ENCODE measurements around the gene NOXRED1.

NOXRED1 gene

DNA sequence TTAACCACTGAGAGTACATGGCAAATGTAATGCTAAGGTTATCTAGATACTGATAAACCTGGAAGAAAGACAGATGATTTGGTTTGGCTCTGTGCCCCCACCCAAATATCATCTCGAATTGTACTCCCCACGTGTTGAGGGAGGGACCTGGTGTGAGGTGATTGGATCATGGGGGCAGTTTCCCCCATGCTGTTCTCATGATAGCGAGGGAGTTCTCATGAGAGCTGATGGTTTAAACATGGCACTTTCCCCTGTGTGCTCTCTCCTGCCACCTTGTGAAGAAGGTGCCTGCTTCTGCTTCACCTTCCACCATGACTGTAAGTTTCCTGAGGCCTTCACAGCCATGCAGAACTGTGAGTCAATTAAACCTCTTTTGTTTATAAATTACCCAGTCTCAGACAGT, 14.2 kb downstream of the NOXRED1 start:
- DNase-seq (ENCODE audit: low read depth, low spot score), result peak; percentile 49

DNA sequence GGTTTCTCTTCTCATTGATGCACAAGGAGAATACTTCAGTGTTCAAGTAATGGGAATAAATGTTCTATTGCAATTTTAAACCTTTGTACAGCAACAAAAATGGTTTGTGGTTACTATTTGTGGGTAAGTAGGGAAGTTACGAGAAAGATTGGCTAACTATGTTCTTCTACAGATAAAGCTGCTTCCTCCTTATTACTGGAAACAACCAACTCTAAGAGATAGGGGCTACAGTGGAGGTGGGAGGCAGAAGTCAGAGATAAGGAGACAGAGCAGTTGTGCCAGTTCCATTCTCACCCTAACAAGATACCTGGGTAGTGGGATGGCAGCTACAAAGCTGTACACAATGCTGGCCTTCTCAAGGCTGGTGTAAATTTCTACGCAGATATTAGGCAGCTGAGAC, 16.2 kb downstream of the NOXRED1 start:
- no peak for DNase-seq (ENCODE audit: low read depth, low spot score)

- no peak for DNase-seq (ENCODE audit: low read depth, low spot score)
Observed at GRCh38 chr14:77406718-77407117, 16.6 kb downstream of the NOXRED1 start.

GRCh38 chr14:77406086-77406485, 17.2 kb downstream of the NOXRED1 start:
- DNase-seq (ENCODE audit: low read depth, low spot score), result no peak

GRCh38 chr14:77403768-77404167, 19.6 kb downstream of the NOXRED1 start:
- no peak for DNase-seq (ENCODE audit: low read depth, low spot score)

- DNase-seq (ENCODE audit: low read depth, low spot score), result no peak
Observed at GRCh38 chr14:77400216-77400615, 23.1 kb downstream of the NOXRED1 start.

DNA sequence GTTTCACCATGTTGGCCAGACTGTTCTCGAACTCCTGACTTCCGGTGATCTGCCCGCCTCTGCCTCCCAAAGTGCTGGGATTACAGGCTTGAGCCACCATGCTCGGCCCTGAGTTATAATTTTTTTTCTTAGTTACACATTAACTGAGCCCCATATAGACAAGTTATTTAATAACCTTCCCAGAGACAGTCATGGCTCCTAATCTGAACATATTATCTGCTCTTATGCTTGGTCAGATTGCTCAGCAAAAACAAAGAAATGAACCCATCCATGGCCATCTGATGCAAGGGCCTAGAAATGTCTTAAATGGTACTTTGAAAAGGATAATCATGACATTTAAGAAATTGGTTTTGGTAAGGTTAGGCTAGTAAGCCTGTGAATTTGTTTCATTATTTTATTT, 33.1 kb downstream of the NOXRED1 start:
- no peak for DNase-seq (ENCODE audit: low read depth, low spot score)

DNA sequence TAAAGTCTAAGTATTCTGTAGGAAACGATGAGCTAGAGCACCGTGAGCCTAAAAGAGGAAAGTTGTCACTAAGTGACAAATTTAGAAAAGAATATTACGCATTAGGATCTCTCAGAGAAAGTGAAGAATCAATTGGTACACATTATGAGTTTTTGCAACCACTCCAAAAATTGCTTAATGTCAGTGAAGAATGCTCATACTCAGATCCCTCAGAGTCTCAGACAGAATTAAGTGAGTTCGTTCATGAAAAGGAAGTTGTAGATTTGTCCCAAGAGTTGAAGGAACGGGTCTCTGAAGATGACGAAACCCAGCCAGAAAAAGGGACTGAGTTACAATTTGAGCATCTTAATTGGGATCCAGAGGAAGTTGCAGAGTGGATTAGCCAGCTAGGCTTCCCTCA, 44.6 kb downstream of the NOXRED1 start:
- no peak for DNase-seq (ENCODE audit: low read depth, low spot score)

- DNase-seq (ENCODE audit: low read depth, low spot score), result no peak
Observed at GRCh38 chr14:77377502-77377844, 45.9 kb downstream of the NOXRED1 start.

DNA sequence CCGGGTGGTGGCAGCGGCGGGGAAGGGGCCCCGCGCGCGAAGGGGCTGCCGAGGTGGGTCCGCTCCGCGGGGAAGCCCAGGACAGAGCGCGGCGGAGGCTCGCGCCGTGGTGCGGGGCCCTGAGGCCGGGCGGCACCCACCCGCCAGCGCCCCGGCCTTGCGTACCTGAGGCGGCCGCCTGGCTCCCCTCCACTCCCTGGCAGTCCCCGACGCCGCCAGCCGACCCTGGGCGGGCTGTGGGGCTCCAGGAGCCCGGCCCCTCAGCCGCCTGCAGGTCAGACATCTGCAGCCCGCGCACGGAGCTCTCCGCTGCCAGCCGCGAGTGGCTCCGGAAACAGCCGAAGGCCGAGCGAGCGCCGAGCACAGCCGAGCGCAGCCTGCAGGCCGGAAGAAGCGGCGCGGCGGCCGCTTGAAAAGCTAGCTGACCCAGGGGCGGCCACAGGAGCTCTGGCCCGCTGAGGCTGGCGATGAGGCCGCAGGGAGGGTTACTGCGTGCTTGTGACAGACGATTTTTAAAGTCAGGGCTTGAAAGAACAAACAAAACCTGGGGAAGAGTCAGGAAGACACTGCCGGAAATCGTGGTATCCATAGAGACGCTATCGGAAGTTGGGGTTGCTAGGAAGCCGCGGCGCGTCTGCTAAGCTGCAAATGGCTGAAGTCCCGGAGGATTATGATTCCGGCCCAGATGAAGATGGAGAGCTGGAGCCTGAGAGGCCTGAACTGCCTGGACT, 46.4 kb downstream of the NOXRED1 start, which contains the start of the genes SAMD15 and TMED8:
Gene SAMD15, plus strand, starts transcription at position 609 of the 731 bp plus-strand sequence. Its CDS starts 40 bp downstream, at position 649.
Gene TMED8, minus strand, starts transcription at position 324 of the 731 bp plus-strand sequence. Its CDS starts 41 bp downstream, at position 283.
- DNase-seq (ENCODE audit: low read depth, low spot score), result peak; percentile 90

DNA sequence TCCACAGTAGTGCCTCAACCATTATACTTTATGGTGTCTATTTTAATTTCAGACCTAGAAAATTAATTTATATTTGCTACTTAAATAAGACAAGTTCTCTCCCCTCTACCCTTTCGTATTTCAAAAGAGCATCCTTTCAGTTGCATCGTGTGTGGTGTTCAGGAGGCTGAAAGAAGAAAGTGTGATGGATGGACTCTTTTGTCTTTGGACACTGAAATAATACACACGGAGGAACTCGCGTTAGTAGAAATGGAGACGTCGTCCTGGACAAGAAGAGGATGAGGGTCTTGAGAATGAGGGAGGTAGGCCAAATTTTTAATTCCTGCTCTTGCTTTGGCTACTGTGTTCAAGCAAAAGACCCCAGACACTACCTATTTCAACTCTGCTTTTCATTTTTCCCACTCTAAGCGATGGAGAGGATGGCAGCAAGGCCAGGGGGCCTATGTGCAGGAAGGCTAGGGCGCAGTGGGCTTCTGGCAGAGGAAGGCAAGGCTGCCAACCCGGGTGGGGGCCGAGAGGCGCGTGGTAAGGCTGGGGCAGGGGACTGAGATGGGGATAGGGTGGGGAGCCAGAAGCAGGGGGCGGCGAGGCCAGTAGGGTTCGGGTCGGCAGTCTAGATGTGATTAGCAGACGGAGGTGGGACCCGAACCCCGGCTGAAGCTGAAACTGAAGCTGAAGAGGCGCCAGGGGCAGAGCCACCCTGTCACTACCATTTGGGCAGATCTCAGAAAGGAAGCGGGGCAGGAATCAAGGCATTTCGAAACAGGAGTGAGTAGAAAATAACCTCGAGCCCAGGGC, 47.2 kb downstream of the NOXRED1 start:
- peak; percentile 7 for DNase-seq (ENCODE audit: low read depth, low spot score)

GRCh38 chr14:77375164-77375950, 48.0 kb downstream of the NOXRED1 start:
- no peak for DNase-seq (ENCODE audit: low read depth, low spot score)

DNA sequence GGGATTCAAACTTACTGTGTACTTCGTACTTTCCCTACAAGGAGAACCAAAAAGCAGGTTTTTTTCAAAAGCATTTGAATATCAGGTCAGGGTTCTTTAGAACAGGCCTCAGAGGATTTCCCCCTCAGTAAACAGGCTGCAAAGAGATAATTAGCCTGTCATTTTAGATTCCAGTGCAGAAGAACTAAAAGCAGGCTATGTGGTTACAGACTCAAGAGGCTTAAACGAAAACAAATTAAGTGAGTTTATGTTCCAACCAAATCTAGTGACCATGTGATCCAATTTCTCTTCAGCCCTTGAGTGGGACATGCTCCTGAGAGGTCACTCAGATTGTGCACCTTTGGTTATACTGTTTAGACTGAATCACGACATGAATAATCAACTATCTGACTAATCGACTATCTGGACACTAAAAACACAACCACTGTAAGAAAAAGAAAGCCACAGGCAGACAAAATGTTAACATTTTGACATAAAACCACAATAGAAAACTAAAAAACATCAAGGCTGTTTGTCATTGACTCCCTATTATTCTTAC, 51.0 kb downstream of the NOXRED1 start:
- peak; percentile 21 for DNase-seq (ENCODE audit: low read depth, low spot score)

DNA sequence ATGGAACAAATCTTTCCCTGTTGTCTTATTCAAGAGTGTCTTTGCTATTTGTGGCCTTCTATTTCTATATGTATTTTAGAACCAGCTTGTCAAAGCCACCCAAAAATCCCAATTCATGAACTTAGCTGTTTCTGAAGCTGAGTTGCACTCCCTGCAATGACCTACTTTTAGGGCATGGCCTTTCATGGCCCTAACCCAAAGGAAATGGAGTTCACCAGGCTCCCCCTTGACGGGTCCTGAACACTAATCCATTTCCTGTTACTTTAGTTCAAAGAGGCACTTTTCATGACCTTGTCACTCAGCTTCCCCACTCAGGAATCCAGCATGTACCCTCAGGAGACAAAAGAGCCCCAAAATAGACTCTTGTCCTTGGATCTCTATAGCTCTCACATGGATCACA, 54.0 kb downstream of the NOXRED1 start:
- DNase-seq (ENCODE audit: low read depth, low spot score), result no peak

DNA sequence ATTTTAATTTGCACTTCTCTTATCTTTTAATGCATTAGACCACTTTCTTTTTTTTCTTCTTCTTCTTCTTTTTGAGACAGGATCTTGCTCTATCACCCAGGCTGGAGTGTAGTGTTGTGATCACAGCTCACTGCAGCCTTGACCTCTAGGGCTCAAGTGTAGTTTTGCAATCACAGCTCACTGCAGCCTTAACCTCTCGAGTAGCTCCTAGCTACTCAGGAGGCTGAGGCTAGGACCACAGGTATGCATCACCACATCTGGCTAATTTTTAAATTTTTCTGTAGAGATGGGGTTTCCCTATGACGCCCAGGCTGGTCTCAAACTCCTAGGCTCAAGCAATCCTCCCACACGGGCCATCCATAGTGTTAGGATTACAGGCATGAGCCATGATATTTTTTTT, 59.2 kb downstream of the NOXRED1 start:
- DNase-seq (ENCODE audit: low read depth, low spot score), result no peak

DNA sequence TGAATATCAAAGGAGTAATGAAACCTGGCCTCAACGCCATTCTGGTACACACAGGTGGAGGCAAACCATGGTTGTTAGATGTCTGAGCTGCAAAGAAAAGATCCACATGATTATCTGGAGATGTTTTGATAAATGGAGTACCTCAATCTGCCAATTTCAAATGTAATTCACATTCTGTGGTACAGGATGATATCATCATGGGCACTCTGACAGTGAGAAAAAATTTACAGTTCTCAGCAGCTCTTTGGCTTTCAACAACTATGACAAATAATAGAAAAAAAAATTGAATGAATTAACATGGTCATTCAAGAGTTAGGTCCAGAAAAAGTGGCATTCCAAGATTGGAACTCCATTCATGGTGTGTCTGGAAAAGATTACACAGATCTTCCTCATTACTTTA, 63.7 kb downstream of the NOXRED1 start:
- DNase-seq (ENCODE audit: low read depth, low spot score), result no peak

DNA sequence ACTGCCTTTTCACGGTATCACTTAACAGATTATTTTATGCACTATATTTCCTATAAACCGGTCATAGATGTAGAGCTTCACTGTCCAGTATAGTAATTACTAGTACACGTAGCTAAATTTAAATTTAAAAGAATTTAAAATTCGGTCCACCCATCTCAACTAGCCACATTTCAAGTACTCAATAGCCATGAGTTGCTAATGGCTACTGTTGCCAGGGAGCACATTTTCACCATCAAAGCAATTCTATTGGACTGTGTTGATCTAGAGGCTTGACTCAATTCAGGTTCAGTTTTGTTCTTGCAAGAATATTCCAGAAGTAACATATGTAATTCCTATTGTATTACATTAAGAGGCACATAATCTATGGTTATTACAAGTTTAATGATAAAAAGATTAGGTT, 66.4 kb downstream of the NOXRED1 start:
- no peak for DNase-seq (ENCODE audit: low read depth, low spot score)

DNA sequence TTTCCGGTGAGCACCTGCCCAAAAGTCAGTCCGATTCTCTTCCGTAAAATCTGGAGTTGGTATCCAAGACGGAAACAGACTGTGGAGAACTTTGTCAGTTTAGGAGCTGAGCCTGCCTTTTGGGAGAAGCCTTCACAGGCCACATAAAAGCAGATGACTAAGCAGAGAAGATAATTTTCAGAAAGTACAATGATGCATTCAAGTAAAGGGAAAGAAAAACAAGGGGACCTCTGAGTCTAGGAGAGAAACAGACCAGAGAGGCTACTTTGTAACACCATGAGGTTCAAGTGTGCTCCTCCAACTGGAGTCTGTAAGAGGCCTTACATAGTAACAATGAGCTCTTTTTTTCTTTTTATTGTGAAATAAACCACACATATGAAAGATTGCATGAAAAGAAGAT, 67.5 kb downstream of the NOXRED1 start:
- no peak for DNase-seq (ENCODE audit: low read depth, low spot score)

DNA sequence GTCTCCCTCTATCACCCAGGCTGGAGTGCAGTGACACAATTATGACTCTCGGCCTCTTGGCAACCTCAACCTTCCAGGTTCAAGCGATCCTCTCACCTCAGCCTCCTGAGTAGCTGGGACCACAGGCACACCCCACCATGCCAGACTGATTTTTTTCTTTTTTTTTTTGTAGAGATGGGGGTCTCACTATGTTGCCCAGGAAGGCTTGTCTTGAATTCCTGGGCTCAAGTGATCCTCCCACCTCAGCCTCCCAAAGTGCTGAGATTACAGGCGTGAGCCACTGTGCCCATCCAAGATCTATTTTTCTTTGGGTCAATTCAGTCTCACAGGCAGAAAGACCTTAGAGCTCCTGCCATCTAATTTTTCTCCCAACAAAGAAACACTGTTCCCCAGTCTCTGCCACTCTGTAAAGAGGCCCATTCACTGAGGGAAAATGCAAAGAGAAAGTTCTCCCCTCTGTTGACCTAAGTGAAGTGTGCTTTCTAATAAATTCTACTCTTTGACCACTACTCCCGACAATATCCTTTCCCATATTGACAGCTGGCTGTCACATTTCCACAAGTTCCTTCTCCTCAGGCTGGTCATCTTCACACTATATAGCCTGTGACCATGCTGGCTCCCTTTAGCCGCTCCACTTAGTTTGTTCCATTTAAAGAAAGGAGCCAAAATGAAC, 69.7 kb downstream of the NOXRED1 start:
- no peak for DNase-seq (ENCODE audit: low read depth, low spot score)

DNA sequence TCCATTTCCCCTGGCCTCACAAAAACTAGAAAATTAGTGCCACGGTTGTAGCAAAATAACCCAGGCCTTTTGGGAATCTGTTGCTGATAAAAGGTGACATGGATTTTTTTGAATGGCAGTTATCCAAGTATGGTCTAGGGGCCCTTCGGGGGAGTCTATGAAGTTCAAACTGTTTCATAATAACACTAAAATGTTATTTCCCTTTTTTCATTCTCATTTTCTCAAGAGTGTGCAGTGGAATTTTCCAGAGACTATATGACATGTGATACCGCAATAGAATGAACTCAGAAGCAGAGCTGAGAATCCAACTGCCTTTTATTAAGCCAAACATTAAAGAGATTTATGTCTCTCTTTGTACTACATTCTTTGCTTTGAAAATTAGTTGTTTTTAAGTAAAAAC, 75.6 kb downstream of the NOXRED1 start:
- DNase-seq (ENCODE audit: low read depth, low spot score), result no peak

- no peak for DNase-seq (ENCODE audit: low read depth, low spot score)
Observed at GRCh38 chr14:77346495-77346894, 76.8 kb downstream of the NOXRED1 start.

Data from ELF-1 (cell line).